ENCODE measurements around the gene C2orf92.

DNA sequence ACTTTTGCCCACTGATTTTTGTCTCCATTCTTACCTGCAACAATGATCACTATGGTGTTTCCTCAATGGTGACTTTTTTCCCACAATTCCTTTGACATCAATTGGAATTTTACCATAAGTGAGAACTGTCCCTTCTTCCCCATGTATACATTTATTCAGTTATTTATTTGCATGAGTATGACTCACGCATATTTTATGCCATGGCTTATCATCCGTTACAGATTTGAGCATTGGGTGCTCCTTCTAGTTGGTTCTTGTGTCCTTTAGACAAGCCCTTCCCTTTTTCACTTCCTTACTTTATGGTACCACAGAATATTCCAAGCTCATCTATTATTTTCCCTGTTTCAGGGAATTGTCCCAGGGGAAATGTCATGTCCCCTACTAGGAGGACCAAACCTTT, 16.0 kb upstream of the C2orf92 start:
- TF ChIP-seq, protein P1, sequence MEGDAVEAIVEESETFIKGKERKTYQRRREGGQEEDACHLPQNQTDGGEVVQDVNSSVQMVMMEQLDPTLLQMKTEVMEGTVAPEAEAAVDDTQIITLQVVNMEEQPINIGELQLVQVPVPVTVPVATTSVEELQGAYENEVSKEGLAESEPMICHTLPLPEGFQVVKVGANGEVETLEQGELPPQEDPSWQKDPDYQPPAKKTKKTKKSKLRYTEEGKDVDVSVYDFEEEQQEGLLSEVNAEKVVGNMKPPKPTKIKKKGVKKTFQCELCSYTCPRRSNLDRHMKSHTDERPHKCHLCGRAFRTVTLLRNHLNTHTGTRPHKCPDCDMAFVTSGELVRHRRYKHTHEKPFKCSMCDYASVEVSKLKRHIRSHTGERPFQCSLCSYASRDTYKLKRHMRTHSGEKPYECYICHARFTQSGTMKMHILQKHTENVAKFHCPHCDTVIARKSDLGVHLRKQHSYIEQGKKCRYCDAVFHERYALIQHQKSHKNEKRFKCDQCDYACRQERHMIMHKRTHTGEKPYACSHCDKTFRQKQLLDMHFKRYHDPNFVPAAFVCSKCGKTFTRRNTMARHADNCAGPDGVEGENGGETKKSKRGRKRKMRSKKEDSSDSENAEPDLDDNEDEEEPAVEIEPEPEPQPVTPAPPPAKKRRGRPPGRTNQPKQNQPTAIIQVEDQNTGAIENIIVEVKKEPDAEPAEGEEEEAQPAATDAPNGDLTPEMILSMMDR (IDR thresholded peaks at IDR 0.05; ENCODE audit: low read depth, low read length, poor library complexity, severe bottlenecking): no peak
- TF ChIP-seq EZH2phosphoT487 (IDR thresholded peaks at IDR 0.05; ENCODE audit: borderline replicate concordance, low read length): no peak
